Middle frontal gyrus (tissue), 1 donor: ENCODE measurements around the gene NKX2-2.

Experiments
- DNase-seq: peaks from one replicate; pipeline ENCODE4 v3.0.0-alpha.2; 2015; ENCODE audit warnings: low spot score; ENCODE audit errors: extremely low spot score

The NKX2-2 gene

GRCh38 chr20:21521596-21522480 lies 8.0 kb upstream of the NKX2-2 start:
- no peak for DNase-seq

GRCh38 chr20:21520702-21521595 lies 7.1 kb upstream of the NKX2-2 start:
- no peak for DNase-seq

GRCh38 chr20:21519136-21519584 lies 5.3 kb upstream of the NKX2-2 start:
- DNase-seq = no peak

- no peak for DNase-seq
Measured at GRCh38 chr20:21518292-21518991, 4.6 kb upstream of the NKX2-2 start.

- no peak for DNase-seq
Measured at GRCh38 chr20:21517566-21518277, 3.9 kb upstream of the NKX2-2 start.

GRCh38 chr20:21516861-21517565 lies 3.1 kb upstream of the NKX2-2 start:
- DNase-seq = no peak

GRCh38 chr20:21516180-21516567 lies 2.3 kb upstream of the NKX2-2 start:
- no peak for DNase-seq

- no peak for DNase-seq
Measured at GRCh38 chr20:21515300-21516179, 1.7 kb upstream of the NKX2-2 start.

- no peak for DNase-seq
Measured at GRCh38 chr20:21514553-21515251, 838 bp upstream of the NKX2-2 start.

GRCh38 chr20:21513181-21513663 lies 642 bp downstream of the NKX2-2 start:
- DNase-seq = no peak

GRCh38 chr20:21512634-21513180 lies 1.2 kb downstream of the NKX2-2 start:
- DNase-seq = no peak

- no peak for DNase-seq
Measured at GRCh38 chr20:21511850-21512633, 1.8 kb downstream of the NKX2-2 start.

- DNase-seq = no peak
Measured at GRCh38 chr20:21511485-21511849, 2.4 kb downstream of the NKX2-2 start.

- no peak for DNase-seq
Measured at GRCh38 chr20:21510414-21511384, 3.2 kb downstream of the NKX2-2 start.

GRCh38 chr20:21509597-21510371 lies 4.1 kb downstream of the NKX2-2 start:
- no peak for DNase-seq
